Measurements from ENCODE around the gene PIP4K2A. TPM values are rescaled to one million over a fixed set of nuclear protein-coding genes. Genes with fewer than 3 reads are reported as not detected.

PIP4K2A gene
- total and polyA plus RNA-seq, 2 experiments from 2014 or later, result 16.5 to 31.1 TPM

- peaks cover 24% of the 10 kb centered on the region for H3K4me1 ChIP-seq (ENCODE audit: insufficient read depth)
- 87% methylated on average over 2 of the region's 2 CpGs for WGBS (ENCODE audit: low lambda C conversion rate, missing lambda C conversion rate)
- no peaks in the 10 kb centered on the region for H3K9me2 ChIP-seq (replicated peaks; ENCODE audit: insufficient read depth)
- H3K27ac ChIP-seq, result no peak overlapping the region
- H3K4me3 ChIP-seq, result no peak overlapping the region
- H3K4me2 ChIP-seq, result no peak overlapping the region
- H3K27me3 ChIP-seq, result no peaks in the 10 kb centered on the region
- H3K36me3 ChIP-seq (replicated peaks; ENCODE audit: insufficient read depth, low read depth), result no peaks in the 10 kb centered on the region
- peaks cover 45% of the 10 kb centered on the region for H3K79me2 ChIP-seq
- no peak overlapping the region for H2AFZ ChIP-seq
- DNase-seq (ENCODE audit: low spot score), result no peak
- no peaks in the 10 kb centered on the region for H3K9me3 ChIP-seq (ENCODE audit: low read depth)
- TF ChIP-seq EZH2 (IDR thresholded peaks at IDR 0.05; ENCODE audit: borderline replicate concordance) (no peak), CTCF (IDR thresholded peaks at IDR 0.05; ENCODE audit: poor library complexity) (no peak), EZH2phosphoT487 (IDR thresholded peaks at IDR 0.05; ENCODE audit: low read depth, severe bottlenecking, unreplicated experiment) (no peak)
- H4K20me1 ChIP-seq (ENCODE audit: insufficient read depth, poor library complexity, severe bottlenecking), result no peaks in the 10 kb centered on the region
Observed at GRCh38 chr10:22629126-22629525, 85.3 kb downstream of the PIP4K2A start.

GRCh38 chr10:22628309-22628708 is 86.1 kb downstream of the PIP4K2A start:
- Histone ChIP-seq H3K27me3 (no peaks in the 10 kb centered on the region), H3K9me3 (ENCODE audit: low read depth) (no peaks in the 10 kb centered on the region), H3K79me2 (peaks cover 45% of the 10 kb centered on the region), H3K9me2 (replicated peaks; ENCODE audit: insufficient read depth) (no peaks in the 10 kb centered on the region), H4K20me1 (ENCODE audit: insufficient read depth, poor library complexity, severe bottlenecking) (no peaks in the 10 kb centered on the region), H3K4me3 (no peak overlapping the region), H2AFZ (no peak overlapping the region), H3K4me2 (no peak overlapping the region), H3K36me3 (replicated peaks; ENCODE audit: insufficient read depth, low read depth) (no peaks in the 10 kb centered on the region), H3K4me1 (ENCODE audit: insufficient read depth) (peaks cover 27% of the 10 kb centered on the region), H3K27ac (no peak overlapping the region)
- 85% methylated on average over 5 of the region's 5 CpGs for WGBS (ENCODE audit: low lambda C conversion rate, missing lambda C conversion rate)
- DNase-seq (ENCODE audit: low spot score), result no peak
- TF ChIP-seq EZH2phosphoT487 (IDR thresholded peaks at IDR 0.05; ENCODE audit: low read depth, severe bottlenecking, unreplicated experiment), result no peak

GRCh38 chr10:22626784-22627183 is 87.6 kb downstream of the PIP4K2A start:
- Histone ChIP-seq H4K20me1 (ENCODE audit: insufficient read depth, poor library complexity, severe bottlenecking) (no peaks in the 10 kb centered on the region), H3K4me2 (no peak overlapping the region), H3K27me3 (no peaks in the 10 kb centered on the region), H3K4me1 (ENCODE audit: insufficient read depth) (peaks cover 27% of the 10 kb centered on the region), H3K4me3 (no peak overlapping the region), H3K36me3 (replicated peaks; ENCODE audit: insufficient read depth, low read depth) (no peaks in the 10 kb centered on the region), H3K79me2 (peaks cover 49% of the 10 kb centered on the region), H2AFZ (no peak overlapping the region), H3K27ac (no peak overlapping the region), H3K9me2 (replicated peaks; ENCODE audit: insufficient read depth) (no peaks in the 10 kb centered on the region), H3K9me3 (ENCODE audit: low read depth) (no peaks in the 10 kb centered on the region)
- TF ChIP-seq EZH2phosphoT487 (IDR thresholded peaks at IDR 0.05; ENCODE audit: low read depth, severe bottlenecking, unreplicated experiment) (no peak), EZH2 (IDR thresholded peaks at IDR 0.05; ENCODE audit: borderline replicate concordance) (no peak), CTCF (IDR thresholded peaks at IDR 0.05; ENCODE audit: poor library complexity) (no peak)
- WGBS (ENCODE audit: low lambda C conversion rate, missing lambda C conversion rate), result 82% methylated on average over 2 of the region's 2 CpGs
- no peak for DNase-seq (ENCODE audit: low spot score)

GRCh38 chr10:22625516-22626290 is 88.7 kb downstream of the PIP4K2A start:
- H2AFZ ChIP-seq, result no peak overlapping the region
- 60% methylated on average over 9 of the region's 9 CpGs for WGBS (ENCODE audit: low lambda C conversion rate, missing lambda C conversion rate)
- H3K79me2 ChIP-seq, result peaks cover 47% of the 10 kb centered on the region
- H3K36me3 ChIP-seq (replicated peaks; ENCODE audit: insufficient read depth, low read depth), result no peaks in the 10 kb centered on the region
- peaks cover 27% of the 10 kb centered on the region for H3K4me1 ChIP-seq (ENCODE audit: insufficient read depth)
- peak overlapping the region; percentile 31 for H3K4me2 ChIP-seq
- H3K27ac ChIP-seq, result peak overlapping the region; percentile 37
- H4K20me1 ChIP-seq (ENCODE audit: insufficient read depth, poor library complexity, severe bottlenecking), result no peaks in the 10 kb centered on the region
- H3K27me3 ChIP-seq, result no peaks in the 10 kb centered on the region
- H3K9me2 ChIP-seq (replicated peaks; ENCODE audit: insufficient read depth), result no peaks in the 10 kb centered on the region
- H3K9me3 ChIP-seq (ENCODE audit: low read depth), result no peaks in the 10 kb centered on the region
- no peak overlapping the region for H3K4me3 ChIP-seq
- no peak for TF ChIP-seq EZH2 (IDR thresholded peaks at IDR 0.05; ENCODE audit: borderline replicate concordance)
- TF ChIP-seq CTCF (IDR thresholded peaks at IDR 0.05; ENCODE audit: poor library complexity), result no peak
- TF ChIP-seq EZH2phosphoT487 (IDR thresholded peaks at IDR 0.05; ENCODE audit: low read depth, severe bottlenecking, unreplicated experiment), result no peak
- DNase-seq (ENCODE audit: low spot score), result no peak
